Activated T-cell treated with anti-CD3 and anti-CD28 coated beads for 4 hours (primary cell): ENCODE measurements around the gene CDH4.
A peak's percentile ranks its signal among the peaks of the same experiment; 100 is the strongest.
"Not testable (repeated sequence)": the region's sequence is repeated elsewhere in the genome, so short reads cannot be mapped to it uniquely, and the experiment has no call there.

Experiments used
- DNase-seq: peaks from one replicate; pipeline ENCODE4 v3.0.0-alpha.2; 2020

The CDH4 gene

DNA sequence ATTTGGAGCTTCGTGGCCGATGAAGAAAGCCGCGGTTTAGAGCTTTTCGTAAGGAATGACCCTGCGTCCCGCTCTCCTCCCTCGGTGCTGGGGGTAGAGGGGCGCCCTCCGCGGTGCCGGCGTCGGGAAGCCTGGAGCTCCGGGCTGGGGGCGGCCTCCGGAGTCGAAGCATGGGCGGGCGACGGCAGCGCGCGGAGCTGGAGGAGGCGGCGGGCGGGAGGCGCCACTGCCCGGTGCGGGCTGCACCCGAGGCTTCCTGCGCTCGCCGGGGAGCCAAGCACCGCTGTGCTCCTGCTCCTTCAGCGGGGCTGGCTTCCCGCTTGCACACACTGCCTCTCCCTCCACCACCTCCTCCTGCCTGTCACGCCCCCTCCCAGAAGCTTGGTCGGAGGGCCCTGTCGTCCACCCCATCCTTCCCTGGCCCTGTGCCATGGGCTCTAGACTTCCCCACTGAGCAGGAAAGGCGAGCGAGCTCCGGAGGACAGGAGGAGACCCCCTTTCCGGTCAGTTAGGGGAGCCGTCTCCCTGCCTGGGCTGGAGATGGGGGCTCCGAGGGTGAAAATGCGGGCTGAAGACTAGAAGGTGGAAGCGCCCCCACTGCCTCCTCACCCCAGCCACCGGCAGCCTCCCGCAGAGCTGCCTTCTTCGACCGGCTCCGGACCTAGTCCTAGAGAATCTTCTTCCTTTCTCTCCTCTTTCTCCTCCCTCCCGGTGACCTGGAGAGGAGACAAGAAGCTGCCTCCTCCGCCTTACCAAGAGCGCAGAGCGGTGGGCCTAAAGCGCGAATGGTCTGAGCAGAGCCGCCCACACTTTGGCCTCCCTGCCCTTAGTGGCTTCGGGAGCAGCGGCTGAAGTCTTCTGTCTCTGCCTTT lies 1.8 kb downstream of the CDH4 start:
- no peak for DNase-seq

GRCh38 chr20:61254881-61255626 lies 3.0 kb downstream of the CDH4 start:
- DNase-seq, result no peak

DNA sequence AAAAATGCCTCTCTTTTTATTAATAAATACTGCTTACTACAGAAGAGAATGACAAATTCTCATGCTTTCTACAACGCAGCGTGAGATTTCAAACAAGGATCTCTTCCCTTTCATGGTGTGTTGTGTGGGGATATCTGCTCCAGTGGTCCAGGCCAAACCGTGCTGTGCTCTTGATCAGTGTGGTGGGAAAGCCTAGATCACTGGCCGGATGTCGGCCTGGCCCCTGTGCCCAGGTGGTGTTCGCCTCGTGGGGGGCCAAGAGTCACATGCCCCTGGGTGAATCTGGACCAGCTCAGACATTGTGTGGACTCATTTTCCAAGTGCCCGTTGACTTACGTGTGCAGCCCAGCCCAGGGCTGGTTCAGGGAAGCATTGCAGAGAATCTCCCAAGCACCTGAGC lies 4.3 kb downstream of the CDH4 start:
- no peak for DNase-seq

DNA sequence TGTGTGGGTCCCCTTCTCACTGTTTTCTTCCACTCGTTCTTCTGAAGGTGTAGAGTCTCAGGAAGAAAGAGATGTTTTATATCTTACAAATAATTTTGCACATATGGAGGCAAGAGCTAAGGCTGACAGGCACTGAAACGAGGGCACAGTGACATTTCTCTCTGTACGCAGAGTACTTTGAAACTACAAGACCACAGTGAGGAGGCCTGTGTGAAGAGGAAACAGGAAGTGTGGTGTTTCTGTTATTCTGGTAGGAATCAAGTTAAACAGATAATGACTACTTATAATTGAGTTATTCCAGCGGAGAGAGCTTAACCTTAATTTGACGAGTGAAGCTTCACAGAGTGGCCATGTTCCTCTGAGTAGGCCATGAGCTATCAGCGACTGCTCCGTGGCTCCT lies 4.8 kb downstream of the CDH4 start:
- no peak for DNase-seq

DNA sequence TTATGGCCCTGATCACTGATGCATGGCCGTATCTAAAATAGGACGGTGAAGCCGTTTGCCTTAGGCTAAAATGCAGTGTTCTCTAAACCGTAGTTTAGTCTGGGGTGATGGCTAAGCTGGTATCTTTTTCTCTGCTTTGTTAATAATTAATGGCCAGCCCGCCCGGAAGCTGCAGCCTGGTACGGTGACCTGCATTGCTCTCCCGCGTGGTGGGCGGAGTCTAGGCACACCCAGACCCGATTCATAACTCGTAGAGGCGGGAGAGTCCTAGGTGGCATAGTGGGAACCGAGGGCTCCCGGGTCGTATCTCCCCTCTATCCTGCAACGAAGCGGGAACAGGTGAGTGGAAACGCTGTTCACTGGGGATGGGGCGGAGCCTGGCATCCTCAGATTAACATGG lies 5.5 kb downstream of the CDH4 start:
- no peak for DNase-seq

DNA sequence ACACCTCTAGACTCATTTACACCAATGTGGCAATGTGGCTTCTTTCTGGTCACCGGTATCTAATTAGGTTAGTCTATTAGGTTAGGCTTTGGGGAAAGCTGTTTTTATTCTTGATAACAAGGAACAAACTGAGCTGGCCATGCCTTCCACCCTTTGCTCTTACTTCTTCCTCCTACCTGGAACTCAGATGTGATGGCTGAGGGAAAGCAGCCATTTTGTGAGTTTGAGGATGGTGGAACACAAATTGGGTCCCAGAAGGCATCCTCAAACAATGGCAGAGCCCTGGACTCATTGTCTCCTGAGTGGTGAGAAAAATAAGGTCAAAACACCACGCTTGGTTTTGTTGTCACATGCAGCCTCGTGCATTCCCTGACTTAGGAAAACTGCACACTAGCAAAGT lies 7.7 kb downstream of the CDH4 start:
- no peak for DNase-seq

DNA sequence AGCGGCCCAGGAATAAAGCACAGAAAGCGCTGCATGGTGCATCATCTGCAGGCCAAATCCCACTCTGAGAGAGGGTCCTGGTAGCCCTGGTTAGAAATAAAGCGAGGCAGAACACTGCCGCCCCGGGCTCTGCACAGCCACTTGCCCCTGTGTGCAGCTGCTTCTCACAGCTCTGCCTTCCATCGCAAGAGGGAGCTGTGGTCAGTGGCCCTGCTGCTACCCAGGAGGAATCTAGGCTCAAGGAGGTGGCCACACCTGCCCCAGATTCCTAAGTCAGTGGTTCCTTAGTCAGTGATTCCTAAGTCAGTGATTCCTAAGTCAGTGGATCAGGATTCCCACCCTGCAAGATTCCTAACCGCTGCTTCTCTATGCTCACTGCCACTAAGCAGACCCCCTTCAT lies 8.8 kb downstream of the CDH4 start:
- no peak for DNase-seq

GRCh38 chr20:61262036-61262435 lies 10.0 kb downstream of the CDH4 start:
- no peak for DNase-seq

- no peak for DNase-seq
These were observed 10.5 kb downstream of the CDH4 start for GRCh38 chr20:61262514-61262913.

- DNase-seq, result peak; percentile 25
These were observed 11.1 kb downstream of the CDH4 start for GRCh38 chr20:61263084-61263695.

GRCh38 chr20:61263938-61264337 lies 11.9 kb downstream of the CDH4 start:
- DNase-seq, result no peak

DNA sequence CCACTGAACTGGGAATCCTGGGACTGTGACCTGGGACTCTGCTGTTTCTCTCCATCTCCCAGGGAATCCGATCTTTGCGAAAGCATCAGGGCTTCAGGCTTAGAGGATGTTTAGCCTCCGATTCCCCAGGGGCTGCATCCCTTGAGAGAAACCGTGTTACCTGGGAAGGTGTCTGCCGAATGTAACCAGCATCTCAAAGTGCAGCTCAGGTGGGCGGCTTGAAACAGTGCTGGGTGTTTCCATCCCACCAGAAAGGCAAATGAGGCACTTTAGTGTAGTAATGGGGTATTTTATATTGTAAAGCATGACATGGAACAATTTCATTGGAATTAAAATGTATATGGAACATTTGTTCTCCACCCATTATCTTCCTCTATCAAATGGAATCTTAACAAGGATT lies 15.2 kb downstream of the CDH4 start:
- DNase-seq, result no peak

- DNase-seq, result no peak
These were observed 16.0 kb downstream of the CDH4 start for GRCh38 chr20:61268024-61268423.

GRCh38 chr20:61271312-61272231 lies 19.5 kb downstream of the CDH4 start:
- no peak for DNase-seq

DNA sequence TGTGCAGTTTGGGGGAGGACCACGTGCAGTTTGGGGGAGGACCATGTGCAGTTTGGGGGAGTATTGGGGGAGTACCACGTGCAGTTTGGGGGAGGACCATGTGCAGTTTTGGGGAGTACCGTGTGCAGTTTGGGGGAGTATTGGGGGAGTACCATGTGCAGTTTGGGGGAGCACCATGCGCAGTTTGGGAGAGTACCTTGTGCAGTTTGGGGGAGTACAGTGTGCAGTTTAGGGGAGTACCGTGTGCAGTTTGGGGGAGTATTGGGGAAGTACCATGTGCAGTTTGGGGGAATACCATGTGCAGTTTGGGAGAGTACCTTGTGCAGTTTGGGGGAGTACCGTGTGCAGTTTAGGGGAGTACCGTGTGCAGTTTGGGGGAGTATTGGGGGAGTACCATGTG lies 21.0 kb downstream of the CDH4 start:
- not testable (repeated sequence) for DNase-seq

DNA sequence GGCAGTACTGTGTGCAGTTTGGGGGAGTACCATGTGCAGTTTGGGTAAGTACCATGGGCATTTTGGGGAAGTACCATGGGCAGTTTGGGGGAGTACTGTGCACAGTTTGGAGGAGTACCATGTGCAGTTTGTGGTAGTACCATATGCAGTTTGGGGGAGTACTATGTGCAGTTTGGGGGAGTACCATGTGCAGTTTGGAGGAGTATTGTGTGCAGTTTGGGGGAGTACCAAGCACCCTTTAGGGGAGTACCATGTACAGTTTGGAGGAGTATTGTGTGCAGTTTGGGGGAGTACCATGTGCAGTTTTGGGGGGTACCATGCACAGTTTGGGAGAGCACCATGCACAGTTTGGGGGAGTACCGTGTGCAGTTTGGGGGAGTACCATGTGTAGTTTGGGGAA lies 21.6 kb downstream of the CDH4 start:
- not testable (repeated sequence) for DNase-seq

- no peak for DNase-seq
These were observed 22.3 kb downstream of the CDH4 start for GRCh38 chr20:61274326-61274725.

DNA sequence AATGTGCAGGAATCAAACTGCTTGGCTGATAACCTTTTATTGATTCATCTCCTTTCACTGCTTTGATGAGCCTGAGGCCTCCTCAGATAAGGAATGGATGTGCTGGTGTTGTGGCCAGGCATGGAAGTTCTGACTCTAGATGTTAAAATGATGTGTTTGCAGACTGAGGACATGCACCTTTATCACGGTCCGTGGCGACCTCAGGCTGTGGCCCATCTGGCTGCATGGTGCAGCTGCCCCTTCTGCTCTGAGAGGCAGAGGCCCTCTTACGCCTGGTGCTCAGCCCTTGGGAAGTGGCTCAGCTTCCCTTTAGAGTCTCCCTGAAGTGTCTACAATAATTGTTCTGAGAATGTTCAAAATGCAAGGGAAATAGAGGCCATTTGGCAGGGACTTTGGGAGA lies 26.2 kb downstream of the CDH4 start:
- DNase-seq, result no peak

- no peak for DNase-seq
These were observed 27.6 kb downstream of the CDH4 start for GRCh38 chr20:61279621-61280150.

- DNase-seq, result no peak
These were observed 28.3 kb downstream of the CDH4 start for GRCh38 chr20:61280217-61280980.

DNA sequence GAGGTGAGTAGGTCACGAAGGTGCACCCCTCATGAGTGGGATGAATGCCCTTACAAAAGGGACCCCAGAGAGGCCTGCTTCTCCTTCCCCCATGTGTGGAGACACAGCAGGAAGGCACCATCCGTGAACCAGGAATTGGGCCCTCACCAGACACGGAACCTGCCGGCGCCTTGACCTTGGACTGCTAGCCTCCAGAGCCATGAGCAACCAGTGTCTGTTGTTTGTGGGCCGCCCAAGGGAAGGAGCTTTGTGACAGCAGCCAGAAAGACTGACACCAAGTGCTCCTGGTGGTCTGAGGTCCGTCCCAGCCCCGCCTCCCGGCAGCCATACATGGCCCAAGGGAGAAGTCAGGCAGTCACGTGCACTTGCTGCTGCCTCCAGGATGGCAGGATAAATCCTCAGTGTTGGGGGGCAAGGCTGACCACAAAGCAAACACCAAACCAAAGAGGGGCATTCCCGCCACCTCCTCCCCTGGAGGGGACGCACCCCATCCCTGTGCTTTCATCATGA lies 29.3 kb downstream of the CDH4 start:
- DNase-seq, result no peak
